SK-N-MC (cell line): ENCODE results near the gene TIPRL.

ENCODE experiments used
- EZH2 ChIP-seq: fragments of 200-600 bp; sonication (generic); IDR thresholded peaks from one replicate; pipeline ENCODE4 v1.6.1; 2017; ENCODE audit warnings: antibody characterized with exemption
- POLR2AphosphoS5 ChIP-seq: IDR thresholded peaks from 2 replicates; pipeline ENCODE4 v1.6.1; 2012; ENCODE audit warnings: mild to moderate bottlenecking, low read depth, low read length, borderline replicate concordance

DNA sequence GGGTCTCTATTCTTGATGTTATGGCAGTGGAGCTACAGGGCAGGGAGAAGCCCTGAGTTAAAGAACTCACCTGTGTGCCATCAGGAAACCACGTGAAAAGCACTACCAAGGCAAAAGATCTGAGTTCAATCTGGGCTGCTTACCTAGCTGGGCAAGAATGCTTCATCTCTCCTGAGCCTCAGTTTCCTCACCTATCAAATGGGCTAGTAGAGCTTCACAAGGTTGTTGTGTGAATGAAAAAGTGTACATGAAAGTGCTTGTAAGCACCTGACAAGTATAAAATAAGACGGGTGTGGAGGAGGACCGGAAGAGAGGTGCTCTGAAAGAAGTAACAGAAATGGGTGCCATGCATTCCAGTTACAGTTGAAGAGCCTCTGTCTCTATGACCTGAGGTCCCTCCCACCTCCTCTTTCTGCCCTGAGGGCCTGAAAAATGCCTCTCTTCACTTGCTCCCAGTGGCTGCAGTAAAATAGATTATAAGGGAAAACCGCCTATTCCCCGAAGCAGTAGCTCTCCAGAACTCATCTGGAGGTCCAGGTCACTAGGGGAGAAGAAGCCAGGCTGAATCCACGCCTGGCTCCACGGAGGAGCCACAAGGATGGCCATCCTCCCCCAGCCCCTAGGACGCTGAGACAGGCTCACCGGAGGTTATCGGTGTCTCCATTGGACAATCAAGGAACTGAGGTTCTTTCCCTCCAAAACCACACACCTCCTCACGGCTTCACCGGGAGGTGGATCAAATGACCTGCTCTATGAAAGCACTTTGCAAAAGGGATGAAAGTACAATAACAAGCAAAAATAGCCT, 43.4 kb upstream of the TIPRL start:
- TF ChIP-seq POLR2AphosphoS5 (no peak), EZH2 (no peak)
